NCI-H82 (cell line): ENCODE data around the gene SPI1.

Experiments used
- DNase-seq: peaks from one replicate; lab custom pipeline; 2025; lab: John Stamatoyannopoulos, UW

Gene SPI1

GRCh38 chr11:47378010-47378835, at the start of gene SPI1:
Gene SPI1 (minus strand): TSS chr11:47378547. CDS start chr11:47378353, 194 bp downstream.
- DNase-seq: no peak

GRCh38 chr11:47426062-47426956, 48.0 kb upstream of the SPI1 start, which contains the start of gene PSMC3:
Gene PSMC3 (minus strand): TSS chr11:47426439. CDS start chr11:47426279, 160 bp downstream.
- DNase-seq: peak; percentile 98

- DNase-seq: no peak
Observed at GRCh38 chr11:47425611-47426010, 47.3 kb upstream of the SPI1 start.

- no peak for DNase-seq
Observed at GRCh38 chr11:47418454-47419259, 40.3 kb upstream of the SPI1 start.

- no peak for DNase-seq
Observed at GRCh38 chr11:47417712-47418111, 39.4 kb upstream of the SPI1 start.

GRCh38 chr11:47415949-47416472, 37.7 kb upstream of the SPI1 start:
- DNase-seq: peak; percentile 41

- DNase-seq: no peak
Observed at GRCh38 chr11:47415091-47415854, 36.9 kb upstream of the SPI1 start.

GRCh38 chr11:47414685-47415070, 36.3 kb upstream of the SPI1 start:
- DNase-seq: no peak

- no peak for DNase-seq
Observed at GRCh38 chr11:47413908-47414684, 35.7 kb upstream of the SPI1 start.

GRCh38 chr11:47413351-47413750, 35.0 kb upstream of the SPI1 start:
- DNase-seq: no peak

GRCh38 chr11:47411884-47412746, 33.8 kb upstream of the SPI1 start:
- DNase-seq: peak; percentile 60

GRCh38 chr11:47410370-47411264, 32.3 kb upstream of the SPI1 start:
- DNase-seq: no peak

GRCh38 chr11:47409440-47410369, 31.4 kb upstream of the SPI1 start:
- DNase-seq: no peak

- DNase-seq: no peak
Observed at GRCh38 chr11:47408598-47409439, 30.5 kb upstream of the SPI1 start.

GRCh38 chr11:47407746-47408590, 29.6 kb upstream of the SPI1 start, which contains the start of gene SLC39A13:
Gene SLC39A13 (plus strand): TSS chr11:47408590. CDS start chr11:47410095, 1,505 bp downstream.
- peak; percentile 92 for DNase-seq
